ENCODE data around the gene PALB2.
"Not testable (repeated sequence)": the region's sequence is repeated elsewhere in the genome, so short reads cannot be mapped to it uniquely, and the experiment has no call there.

PALB2 gene

GRCh38 chr16:23595951-23596720, 45.0 kb downstream of the PALB2 start, which contains the start of gene NDUFAB1:
Gene NDUFAB1, minus strand, starts transcription at chr16:23596316. Its CDS starts 26 bp downstream, at chr16:23596290.
- DNase-seq (ENCODE audit: low read depth in 2 of 2) = peak; percentile 85 to 89
- TF ChIP-seq, protein P1, sequence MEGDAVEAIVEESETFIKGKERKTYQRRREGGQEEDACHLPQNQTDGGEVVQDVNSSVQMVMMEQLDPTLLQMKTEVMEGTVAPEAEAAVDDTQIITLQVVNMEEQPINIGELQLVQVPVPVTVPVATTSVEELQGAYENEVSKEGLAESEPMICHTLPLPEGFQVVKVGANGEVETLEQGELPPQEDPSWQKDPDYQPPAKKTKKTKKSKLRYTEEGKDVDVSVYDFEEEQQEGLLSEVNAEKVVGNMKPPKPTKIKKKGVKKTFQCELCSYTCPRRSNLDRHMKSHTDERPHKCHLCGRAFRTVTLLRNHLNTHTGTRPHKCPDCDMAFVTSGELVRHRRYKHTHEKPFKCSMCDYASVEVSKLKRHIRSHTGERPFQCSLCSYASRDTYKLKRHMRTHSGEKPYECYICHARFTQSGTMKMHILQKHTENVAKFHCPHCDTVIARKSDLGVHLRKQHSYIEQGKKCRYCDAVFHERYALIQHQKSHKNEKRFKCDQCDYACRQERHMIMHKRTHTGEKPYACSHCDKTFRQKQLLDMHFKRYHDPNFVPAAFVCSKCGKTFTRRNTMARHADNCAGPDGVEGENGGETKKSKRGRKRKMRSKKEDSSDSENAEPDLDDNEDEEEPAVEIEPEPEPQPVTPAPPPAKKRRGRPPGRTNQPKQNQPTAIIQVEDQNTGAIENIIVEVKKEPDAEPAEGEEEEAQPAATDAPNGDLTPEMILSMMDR (IDR thresholded peaks at IDR 0.05; ENCODE audit: low read depth, low read length) = peak; percentile 58
- peak within 1 kb of the TSS; percentile 87 to 98 for H3K4me3 ChIP-seq (replicated peaks in 1 of 2; ENCODE audit: low read depth in 2 of 2, low read length in 2 of 2)

DNA sequence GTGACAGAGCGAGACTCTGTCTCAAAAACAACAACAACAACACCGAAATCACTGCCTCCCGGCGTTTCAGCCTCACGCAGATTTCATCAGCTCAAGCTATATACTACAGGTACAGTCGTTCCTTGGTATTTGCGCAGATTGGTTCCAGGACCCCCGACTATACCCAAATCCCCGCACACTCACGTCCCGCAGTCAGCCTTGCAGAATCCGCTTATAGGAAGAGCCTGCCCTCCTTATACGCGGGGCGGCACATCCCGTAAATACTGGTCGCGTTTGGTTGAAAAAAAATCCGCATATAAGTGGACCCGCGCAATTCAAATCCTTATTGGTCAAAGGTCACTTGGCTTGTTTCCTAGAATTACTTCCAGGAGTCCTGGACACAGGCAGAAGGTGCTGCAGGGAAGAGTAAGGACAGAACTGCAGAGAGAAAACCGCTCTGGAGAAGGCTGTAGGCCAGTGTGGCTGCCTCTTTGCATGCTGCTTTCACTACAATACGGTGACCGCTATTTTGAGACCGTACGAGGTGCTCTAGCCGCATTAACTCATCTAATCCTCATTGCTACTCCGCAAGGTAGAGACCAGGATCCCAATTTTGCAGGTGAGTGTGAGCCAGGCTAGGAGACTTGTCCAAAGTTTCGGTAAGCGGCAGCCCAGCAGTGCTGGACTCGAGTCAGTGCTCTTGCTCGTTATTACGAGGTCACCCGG, 45.7 kb downstream of the PALB2 start:
- DNase-seq (ENCODE audit: low read depth in 2 of 2) = peak in 1 of 2 donors; percentile 5
- peak overlapping the region; percentile 87 to 98 for H3K4me3 ChIP-seq (replicated peaks in 1 of 2; ENCODE audit: low read depth in 2 of 2, low read length in 2 of 2)

DNA sequence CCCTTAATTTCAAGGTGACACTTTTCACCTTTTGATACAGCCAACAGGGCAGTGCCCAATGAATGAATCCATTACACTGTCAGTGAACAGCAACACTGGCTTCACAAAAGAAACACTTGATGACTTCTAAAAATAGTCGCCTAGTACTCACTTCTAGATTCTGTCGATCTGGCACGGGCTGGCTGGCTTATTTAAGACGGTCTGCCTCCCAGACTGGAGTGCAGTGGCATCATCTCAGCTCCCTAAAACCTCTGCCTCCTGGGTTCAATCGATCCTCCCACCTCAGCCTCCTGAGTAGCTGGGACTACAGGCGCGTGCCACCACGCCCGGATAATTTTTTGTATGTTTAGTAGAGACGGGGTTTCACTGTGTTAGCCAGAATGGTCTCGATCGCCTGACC, 46.9 kb downstream of the PALB2 start:
- TF ChIP-seq, protein P1 (IDR thresholded peaks at IDR 0.05; ENCODE audit: low read depth, low read length) = no peak
- DNase-seq (ENCODE audit: low read depth in 2 of 2) = no peak
- H3K4me3 ChIP-seq (replicated peaks in 1 of 2; ENCODE audit: low read depth in 2 of 2, low read length in 2 of 2) = no peak overlapping the region

More for the DNA sequence above, 45.7 kb downstream of the PALB2 start:
- TF ChIP-seq, protein P1 (IDR thresholded peaks at IDR 0.05; ENCODE audit: low read depth, low read length) = no peak

DNA sequence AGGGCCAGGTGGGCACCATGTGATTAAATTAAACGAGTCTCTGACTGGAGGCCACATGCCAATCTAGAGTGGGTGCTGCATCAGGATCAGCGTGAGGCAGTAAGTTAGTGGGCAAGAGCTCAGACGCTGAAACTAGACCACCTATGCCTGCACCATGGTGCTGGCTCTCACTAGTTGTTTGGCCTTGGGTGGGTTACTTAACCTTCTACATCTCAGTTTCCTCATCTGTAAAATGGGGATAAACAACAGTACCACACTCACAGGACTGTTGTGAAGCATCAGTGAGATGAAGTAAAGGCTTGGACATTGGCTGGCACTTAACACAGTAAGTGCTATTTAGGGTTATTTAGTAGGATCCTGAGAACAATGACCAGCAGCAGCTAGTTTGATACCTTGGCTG, 50.9 kb downstream of the PALB2 start:
- TF ChIP-seq, protein P1 (IDR thresholded peaks at IDR 0.05; ENCODE audit: low read depth, low read length) = no peak
- DNase-seq (ENCODE audit: low read depth in 2 of 2) = no peak
- no peak overlapping the region for H3K4me3 ChIP-seq (replicated peaks in 1 of 2; ENCODE audit: low read depth in 2 of 2, low read length in 2 of 2)

- TF ChIP-seq, protein P1 (IDR thresholded peaks at IDR 0.05; ENCODE audit: low read depth, low read length) = no peak
- peak; percentile 65 to 88 for DNase-seq (ENCODE audit: low read depth in 2 of 2)
- H3K4me3 ChIP-seq (replicated peaks in 1 of 2; ENCODE audit: low read depth in 2 of 2, low read length in 2 of 2) = no peak overlapping the region
Measured at GRCh38 chr16:23587726-23588125, 53.4 kb downstream of the PALB2 start.

DNA sequence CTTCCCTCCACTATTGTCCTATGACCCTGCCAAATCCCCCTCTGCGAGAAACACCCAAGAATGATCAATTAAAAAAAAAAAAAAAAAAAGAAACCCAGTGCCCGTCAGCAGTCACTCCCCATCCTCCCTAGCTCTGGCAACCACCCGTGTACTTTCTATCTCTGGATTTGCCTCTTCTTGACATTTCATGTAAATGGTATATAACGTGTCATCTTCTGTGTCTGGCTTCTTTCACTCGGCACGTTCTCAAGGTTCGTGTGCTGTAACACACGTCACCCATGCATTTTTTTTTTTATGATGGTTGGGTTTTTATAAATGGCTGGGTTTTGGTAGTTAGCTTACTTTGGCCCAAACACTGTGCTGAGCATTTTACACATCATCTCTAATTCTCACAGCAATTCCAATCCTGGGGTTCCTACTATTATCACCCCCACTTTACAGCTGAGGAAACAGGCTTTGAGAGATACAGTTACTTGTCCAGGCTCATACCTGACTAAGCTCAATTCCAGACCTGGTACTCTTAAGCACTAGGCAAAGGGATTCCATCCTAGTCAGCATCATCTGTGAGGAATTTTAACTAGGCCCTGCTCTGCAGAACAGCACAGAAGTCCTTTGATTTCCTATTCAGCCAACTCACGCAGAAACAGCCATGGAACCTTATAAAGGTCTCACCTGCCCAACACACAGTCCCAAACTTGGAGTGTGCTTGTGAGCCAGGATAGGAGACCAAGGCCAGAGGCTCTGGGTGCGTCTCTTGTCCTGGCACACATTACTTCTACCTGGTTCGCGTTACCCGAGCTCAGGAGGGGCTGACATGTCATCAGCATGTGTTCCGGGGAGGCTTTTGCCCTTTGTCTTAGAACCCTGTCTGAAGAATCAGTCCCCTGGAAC, 56.7 kb downstream of the PALB2 start:
- peak in 1 of 2 donors; percentile 7 for DNase-seq (ENCODE audit: low read depth in 2 of 2)
- H3K4me3 ChIP-seq (replicated peaks in 1 of 2; ENCODE audit: low read depth in 2 of 2, low read length in 2 of 2) = no peak overlapping the region
- TF ChIP-seq, protein P1 (IDR thresholded peaks at IDR 0.05; ENCODE audit: low read depth, low read length) = no peak

GRCh38 chr16:23583271-23583670, 57.8 kb downstream of the PALB2 start:
- H3K4me3 ChIP-seq (replicated peaks in 1 of 2; ENCODE audit: low read depth in 2 of 2, low read length in 2 of 2) = not testable (repeated sequence)

More at GRCh38 chr16:23583271-23583670, 57.8 kb downstream of the PALB2 start:
- DNase-seq (ENCODE audit: low read depth in 2 of 2) = not testable (repeated sequence)

All from cardiac fibroblast (primary cell).